ENCODE measurements around the gene NCMAP.

- no peak for TF ChIP-seq CTCF (IDR thresholded peaks at IDR 0.05)
- TF ChIP-seq POLR2AphosphoS5 (IDR thresholded peaks at IDR 0.05; ENCODE audit: insufficient read depth in 1 of 2, low read depth in 1 of 2): no peak
These were observed 11.6 kb upstream of the NCMAP start for GRCh38 chr1:24544239-24544638.

All from vagina (tissue), 2 donors.